Natural killer cell (primary cell): Measurements from ENCODE around the gene GMPPA. TPM values are rescaled to one million over a fixed set of nuclear protein-coding genes. Genes with fewer than 3 reads are reported as not detected.

Source experiments
- ATAC-seq, 3 donors: fragments of 150-1000 bp in 2 of 3; fragments of 200-7000 bp in 1 of 3; cut with Tn5 transposase; 1 replicate in 1 of 3; 2 replicates in 2 of 3; pipeline ENCODE4 v1.10.0; 2021; ENCODE audit warnings: mild to moderate bottlenecking in 2 of 3, moderate library complexity in 2 of 3
- DNase-seq, 2 donors: peaks; one replicate each; pipeline versions ENCODE4 v3.0.0 to v3.0.0-alpha.2; 2013 to 2021; ENCODE audit warnings: mixed read lengths in 1 of 2
- H3K27ac ChIP-seq: one replicate; pipeline ENCODE4 v1.5.1; 2013; ENCODE audit warnings: mild to moderate bottlenecking, low read length
- H3K27me3 ChIP-seq: one replicate; pipeline ENCODE4 v1.6.1; 2013; ENCODE audit warnings: low read length; ENCODE audit not compliant: control insufficient read depth, insufficient read depth
- H3K36me3 ChIP-seq: one replicate; pipeline ENCODE4 v1.6.1; 2013; ENCODE audit warnings: low read length; ENCODE audit not compliant: control insufficient read depth, insufficient read depth
- H3K4me1 ChIP-seq: one replicate; pipeline ENCODE4 v1.6.1; 2013; ENCODE audit warnings: low read length; ENCODE audit not compliant: control insufficient read depth, insufficient read depth
- H3K4me3 ChIP-seq: one replicate; pipeline ENCODE4 v1.5.1; 2013; ENCODE audit warnings: low read length
- H3K9me3 ChIP-seq: one replicate; pipeline ENCODE4 v1.6.1; 2013; ENCODE audit warnings: low read length; ENCODE audit not compliant: control insufficient read depth, insufficient read depth
- H3K27ac Mint-ChIP-seq, 2 donors: one replicate each; pipeline ENCODE4 v1.8.0; 2022; ENCODE audit warnings: mild to moderate bottlenecking in 2 of 2, mixed read lengths in 2 of 2, moderate library complexity in 1 of 2
- H3K27me3 Mint-ChIP-seq, 2 donors: one replicate each; pipeline ENCODE4 v1.8.0; 2022; ENCODE audit warnings: low read depth in 2 of 2, mixed read lengths in 2 of 2
- H3K36me3 Mint-ChIP-seq: one replicate; pipeline ENCODE4 v1.8.0; 2022; ENCODE audit warnings: mixed read lengths
- H3K4me1 Mint-ChIP-seq, 2 donors: one replicate each; pipeline ENCODE4 v1.8.0; 2022; ENCODE audit warnings: mixed read lengths in 2 of 2
- H3K4me3 Mint-ChIP-seq: one replicate; pipeline ENCODE4 v1.8.0; 2022; ENCODE audit warnings: mild to moderate bottlenecking, moderate library complexity, mixed read lengths
- H3K9me3 Mint-ChIP-seq, 2 donors: one replicate each; pipeline ENCODE4 v1.8.0; 2022; ENCODE audit warnings: mixed read lengths in 2 of 2
- WGBS: methylation state at CpG from one replicate; pipeline ENCODE4 v1.1.7; 2013; ENCODE audit warnings: missing lambda C conversion rate; ENCODE audit not compliant: insufficient coverage; 5-methylcytosine and 5-hydroxymethylcytosine counted together
- intact Hi-C: fragments of 100-400 bp; cut with micrococcal nuclease; formaldehyde crosslinking; loops from one replicate; pipeline ENCODE4 v1.14.2; 2022
- total RNA-seq, 4 donors: library from RNA; stranded (reverse); fragments of 120-200 nt in 1 of 4; gene quantifications; one replicate each; pipeline versions ENCODE4 v1.2.3 to v1.2.4, GENCODE V29; 2013 to 2022
- TF ChIP-seq, protein P1 (sequence below): fragments of 200-600 bp; IDR thresholded peaks from one replicate; pipeline ENCODE4 v1.8.0; 2022; ENCODE audit warnings: antibody characterized with exemption

GMPPA gene
- total RNA-seq, 3 donors from 2014 or later (not counting 1 experiment from before 2014, with no cell fraction given): 27.6 to 36.3 (median 33.8) TPM

- H3K27me3 ChIP-seq: peaks cover 24% of the 10 kb centered on the region
- H3K4me3 Mint-ChIP-seq: no peak overlapping the region
- no peaks in the 10 kb centered on the region for H3K36me3 Mint-ChIP-seq
- H3K4me1 ChIP-seq: peaks cover 18% of the 10 kb centered on the region
- intact Hi-C loops: no loop called here
- H3K9me3 Mint-ChIP-seq: no peaks in the 10 kb centered on the region
- H3K4me3 ChIP-seq: no peak overlapping the region
- no peak for DNase-seq
- peaks cover 8 to 17% of the 10 kb centered on the region in 2 donors for H3K27me3 Mint-ChIP-seq
- peaks cover 5 to 12% of the 10 kb centered on the region in 2 donors for H3K4me1 Mint-ChIP-seq
- H3K36me3 ChIP-seq: no peaks in the 10 kb centered on the region
- no peak for ATAC-seq
- H3K27ac ChIP-seq: no peak overlapping the region
- H3K9me3 ChIP-seq: no peaks in the 10 kb centered on the region
- WGBS: 92% methylated on average over 19 of the region's 19 CpGs
- no peak overlapping the region for H3K27ac Mint-ChIP-seq
- TF ChIP-seq, protein P1, sequence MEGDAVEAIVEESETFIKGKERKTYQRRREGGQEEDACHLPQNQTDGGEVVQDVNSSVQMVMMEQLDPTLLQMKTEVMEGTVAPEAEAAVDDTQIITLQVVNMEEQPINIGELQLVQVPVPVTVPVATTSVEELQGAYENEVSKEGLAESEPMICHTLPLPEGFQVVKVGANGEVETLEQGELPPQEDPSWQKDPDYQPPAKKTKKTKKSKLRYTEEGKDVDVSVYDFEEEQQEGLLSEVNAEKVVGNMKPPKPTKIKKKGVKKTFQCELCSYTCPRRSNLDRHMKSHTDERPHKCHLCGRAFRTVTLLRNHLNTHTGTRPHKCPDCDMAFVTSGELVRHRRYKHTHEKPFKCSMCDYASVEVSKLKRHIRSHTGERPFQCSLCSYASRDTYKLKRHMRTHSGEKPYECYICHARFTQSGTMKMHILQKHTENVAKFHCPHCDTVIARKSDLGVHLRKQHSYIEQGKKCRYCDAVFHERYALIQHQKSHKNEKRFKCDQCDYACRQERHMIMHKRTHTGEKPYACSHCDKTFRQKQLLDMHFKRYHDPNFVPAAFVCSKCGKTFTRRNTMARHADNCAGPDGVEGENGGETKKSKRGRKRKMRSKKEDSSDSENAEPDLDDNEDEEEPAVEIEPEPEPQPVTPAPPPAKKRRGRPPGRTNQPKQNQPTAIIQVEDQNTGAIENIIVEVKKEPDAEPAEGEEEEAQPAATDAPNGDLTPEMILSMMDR: no peak
Observed at GRCh38 chr2:219556413-219556812, 57.7 kb downstream of the GMPPA start.

Other genes starting within 250 kb of the GMPPA start
- not detected for gene TUBA4B, start 245.6 kb upstream of the GMPPA start, total RNA-seq
- 100 to 1,000 TPM; 145 to 188 (median 146) TPM for gene TUBA4A, start 245.0 kb upstream of the GMPPA start, total RNA-seq
- 100 to 1,000 TPM in 1 of 3 donors, 10 to 100 TPM in 2; 70.3 to 108 (median 98.3) TPM for gene DNAJB2, start 219.5 kb upstream of the GMPPA start, total RNA-seq
- gene PTPRN, start 189.5 kb upstream of the GMPPA start, total RNA-seq: under 1 TPM in 2 of 3 donors, not detected in 1; 0.23 to 0.35 TPM
- gene RESP18, start 166.1 kb upstream of the GMPPA start, total RNA-seq: not detected
- gene DNPEP, start 111.0 kb upstream of the GMPPA start, total RNA-seq: 100 to 1,000 TPM in 2 of 3 donors, 10 to 100 TPM in 1; 97.8 to 112 (median 103) TPM
- not detected for gene DES, start 80.5 kb upstream of the GMPPA start, total RNA-seq
- gene SPEG, start 64.0 kb upstream of the GMPPA start, total RNA-seq: 1 to 10 TPM in 2 of 3 donors, under 1 TPM in 1; 0.35 to 1.5 (median 1.2) TPM
- under 1 TPM in 2 of 3 donors, not detected in 1; 0.12 to 0.20 TPM for gene ASIC4, start 15.6 kb downstream of the GMPPA start, total RNA-seq
- gene CHPF, start 44.9 kb downstream of the GMPPA start, total RNA-seq: 10 to 100 TPM in 2 of 3 donors, 1 to 10 TPM in 1; 9.6 to 19.2 (median 12.7) TPM
- 1 to 10 TPM; 1.7 to 2.3 (median 1.8) TPM for gene TMEM198, start 45.1 kb downstream of the GMPPA start, total RNA-seq
- 1 to 10 TPM in 1 of 3 donors, under 1 TPM in 2; 0.07 to 8.8 (median 0.32) TPM for gene OBSL1, start 72.6 kb downstream of the GMPPA start, total RNA-seq
- gene INHA, start 73.4 kb downstream of the GMPPA start, total RNA-seq: not detected
- gene STK11IP, start 99.0 kb downstream of the GMPPA start, total RNA-seq: 10 to 100 TPM; 56.1 to 76.0 (median 65.2) TPM
- gene SLC4A3, start 128.7 kb downstream of the GMPPA start, total RNA-seq: under 1 TPM in 2 of 3 donors, not detected in 1; 0.15 to 0.45 TPM